Neural progenitor cell (in vitro differentiated cells): ENCODE data around the gene LMX1B.

Experiments used
- EZH2 ChIP-seq: fragments of 200-600 bp; sonication (generic); IDR thresholded peaks from 2 replicates; pipeline ENCODE4 v1.6.1; 2017; ENCODE audit warnings: antibody characterized with exemption, mild to moderate bottlenecking, moderate library complexity
- EZH2phosphoT487 ChIP-seq: fragments of 200-600 bp; sonication (generic); IDR thresholded peaks from 2 replicates; pipeline ENCODE4 v1.6.1; 2017; ENCODE audit warnings: antibody characterized with exemption
- TF ChIP-seq, protein P1 (sequence below): fragments of 200-600 bp; sonication (generic); IDR thresholded peaks from 2 replicates; pipeline ENCODE4 v1.5.1; 2017; ENCODE audit warnings: antibody characterized with exemption, mild to moderate bottlenecking

GRCh38 chr9:126626926-126627233, 13.2 kb downstream of the LMX1B start:
- TF ChIP-seq EZH2phosphoT487 = no peak
- TF ChIP-seq, protein P1, sequence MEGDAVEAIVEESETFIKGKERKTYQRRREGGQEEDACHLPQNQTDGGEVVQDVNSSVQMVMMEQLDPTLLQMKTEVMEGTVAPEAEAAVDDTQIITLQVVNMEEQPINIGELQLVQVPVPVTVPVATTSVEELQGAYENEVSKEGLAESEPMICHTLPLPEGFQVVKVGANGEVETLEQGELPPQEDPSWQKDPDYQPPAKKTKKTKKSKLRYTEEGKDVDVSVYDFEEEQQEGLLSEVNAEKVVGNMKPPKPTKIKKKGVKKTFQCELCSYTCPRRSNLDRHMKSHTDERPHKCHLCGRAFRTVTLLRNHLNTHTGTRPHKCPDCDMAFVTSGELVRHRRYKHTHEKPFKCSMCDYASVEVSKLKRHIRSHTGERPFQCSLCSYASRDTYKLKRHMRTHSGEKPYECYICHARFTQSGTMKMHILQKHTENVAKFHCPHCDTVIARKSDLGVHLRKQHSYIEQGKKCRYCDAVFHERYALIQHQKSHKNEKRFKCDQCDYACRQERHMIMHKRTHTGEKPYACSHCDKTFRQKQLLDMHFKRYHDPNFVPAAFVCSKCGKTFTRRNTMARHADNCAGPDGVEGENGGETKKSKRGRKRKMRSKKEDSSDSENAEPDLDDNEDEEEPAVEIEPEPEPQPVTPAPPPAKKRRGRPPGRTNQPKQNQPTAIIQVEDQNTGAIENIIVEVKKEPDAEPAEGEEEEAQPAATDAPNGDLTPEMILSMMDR = no peak
- no peak for TF ChIP-seq EZH2
